ENCODE measurements around the gene FAF1. TPM values are rescaled to one million over a fixed set of nuclear protein-coding genes. Genes with fewer than 3 reads are reported as not detected.

The FAF1 gene
- total RNA-seq, 1 experiment from 2014 or later = 78.7 TPM

DNA sequence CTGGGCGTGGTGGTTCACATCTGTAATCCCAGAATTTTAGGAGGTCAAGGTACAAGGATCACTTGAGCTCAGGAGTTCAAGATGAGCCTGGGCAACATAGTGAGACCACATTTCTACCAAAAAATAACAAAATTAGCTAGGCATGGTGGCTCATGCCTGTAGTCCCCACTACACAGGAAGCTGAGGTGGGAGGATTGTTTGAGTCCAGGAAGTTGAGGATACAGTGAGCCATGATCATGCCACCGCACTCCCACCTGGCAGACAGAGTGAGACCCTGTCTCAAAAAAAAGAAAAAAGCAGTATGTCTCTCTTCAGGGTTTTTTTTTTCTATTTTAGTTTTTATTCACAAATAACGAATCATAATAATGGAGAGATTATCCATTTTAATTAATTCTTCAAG is 303.1 kb downstream of the FAF1 start:
- no TSS peak for BruUV-seq (replicated peaks)
- no peak for DNase-seq
- Mint-ChIP-seq H3K9me3 (ENCODE audit: unreplicated experiment) (no peaks in the 10 kb centered on the region), H3K36me3 (ENCODE audit: insufficient read depth, unreplicated experiment) (peaks cover 6% of the 10 kb centered on the region), H3K4me1 (ENCODE audit: low read depth, unreplicated experiment) (peaks cover 8% of the 10 kb centered on the region), H3K27me3 (ENCODE audit: insufficient read depth, unreplicated experiment) (no peaks in the 10 kb centered on the region), H3K27ac (ENCODE audit: unreplicated experiment) (no peak overlapping the region), H3K4me3 (ENCODE audit: unreplicated experiment) (no peak overlapping the region)
- ChIA-PET CTCF (no interaction called here), POLR2A (no interaction called here)
- H3K27me3 ChIP-seq (replicated peaks; ENCODE audit: control insufficient read depth, insufficient read depth, low read length) = no peaks in the 10 kb centered on the region
- no peaks in the 10 kb centered on the region for H3K36me3 ChIP-seq (ENCODE audit: control insufficient read depth, insufficient read depth, low read length)
- intact Hi-C loops (cut with micrococcal nuclease; ENCODE audit: unreplicated experiment) = no loop called here
- TF ChIP-seq, protein P1, sequence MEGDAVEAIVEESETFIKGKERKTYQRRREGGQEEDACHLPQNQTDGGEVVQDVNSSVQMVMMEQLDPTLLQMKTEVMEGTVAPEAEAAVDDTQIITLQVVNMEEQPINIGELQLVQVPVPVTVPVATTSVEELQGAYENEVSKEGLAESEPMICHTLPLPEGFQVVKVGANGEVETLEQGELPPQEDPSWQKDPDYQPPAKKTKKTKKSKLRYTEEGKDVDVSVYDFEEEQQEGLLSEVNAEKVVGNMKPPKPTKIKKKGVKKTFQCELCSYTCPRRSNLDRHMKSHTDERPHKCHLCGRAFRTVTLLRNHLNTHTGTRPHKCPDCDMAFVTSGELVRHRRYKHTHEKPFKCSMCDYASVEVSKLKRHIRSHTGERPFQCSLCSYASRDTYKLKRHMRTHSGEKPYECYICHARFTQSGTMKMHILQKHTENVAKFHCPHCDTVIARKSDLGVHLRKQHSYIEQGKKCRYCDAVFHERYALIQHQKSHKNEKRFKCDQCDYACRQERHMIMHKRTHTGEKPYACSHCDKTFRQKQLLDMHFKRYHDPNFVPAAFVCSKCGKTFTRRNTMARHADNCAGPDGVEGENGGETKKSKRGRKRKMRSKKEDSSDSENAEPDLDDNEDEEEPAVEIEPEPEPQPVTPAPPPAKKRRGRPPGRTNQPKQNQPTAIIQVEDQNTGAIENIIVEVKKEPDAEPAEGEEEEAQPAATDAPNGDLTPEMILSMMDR (IDR thresholded peaks at IDR 0.05; ENCODE audit: insufficient read depth in 1 of 2, low read depth in 1 of 2, low read length in 1 of 2, severe bottlenecking in 1 of 2, unreplicated experiment in 1 of 2) = no peak
- no peak overlapping the region for H3K4me3 ChIP-seq (ENCODE audit: low read depth, low read length)
- no peaks in the 10 kb centered on the region for H3K9me3 ChIP-seq
- H3K4me1 ChIP-seq = 0 out of 2 replicates have a peak, but pooled peaks cover 8% of the 10 kb centered on the region

GRCh38 chr1:50651476-50652263 is 308.4 kb downstream of the FAF1 start:
- POLR2A ChIA-PET = no interaction called here
- BruUV-seq (replicated peaks) = no TSS peak

DNA sequence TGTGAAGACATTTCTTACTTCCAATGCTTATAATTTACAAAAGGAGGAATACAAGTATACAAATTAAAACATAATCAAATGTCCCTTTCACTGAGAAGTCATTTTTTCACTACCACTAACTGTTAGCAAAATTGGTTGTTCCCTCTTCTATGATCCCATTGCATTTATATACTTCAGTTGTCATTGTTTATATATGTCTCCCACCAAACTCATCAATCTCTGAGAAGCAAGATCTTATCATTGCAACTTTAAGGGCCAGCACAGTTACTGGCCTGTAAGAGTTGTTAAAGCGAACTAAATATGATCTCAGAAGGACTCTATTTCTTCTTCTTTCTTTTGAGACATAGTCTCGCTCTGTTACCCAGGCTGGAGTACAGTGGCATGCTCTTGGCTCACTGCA is 313.5 kb downstream of the FAF1 start:
- peaks cover 8% of the 10 kb centered on the region for H3K4me1 Mint-ChIP-seq (ENCODE audit: low read depth, unreplicated experiment)
- no peak overlapping the region for H3K27ac Mint-ChIP-seq (ENCODE audit: unreplicated experiment)
- Histone ChIP-seq H3K27me3 (replicated peaks; ENCODE audit: control insufficient read depth, insufficient read depth, low read length) (no peaks in the 10 kb centered on the region), H3K36me3 (ENCODE audit: control insufficient read depth, insufficient read depth, low read length) (no peaks in the 10 kb centered on the region), H3K9me3 (no peaks in the 10 kb centered on the region), H3K4me1 (no peaks in the 10 kb centered on the region), H3K4me3 (ENCODE audit: low read depth, low read length) (no peak overlapping the region)
- no peak overlapping the region for H3K4me3 Mint-ChIP-seq (ENCODE audit: unreplicated experiment)
- TF ChIP-seq, protein P1 (IDR thresholded peaks at IDR 0.05; ENCODE audit: insufficient read depth in 1 of 2, low read depth in 1 of 2, low read length in 1 of 2, severe bottlenecking in 1 of 2, unreplicated experiment in 1 of 2) = no peak
- no peaks in the 10 kb centered on the region for H3K27me3 Mint-ChIP-seq (ENCODE audit: insufficient read depth, unreplicated experiment)
- no peak for DNase-seq
- no TSS peak for BruUV-seq (replicated peaks)
- ChIA-PET CTCF (no interaction called here), POLR2A (no interaction called here)
- no peaks in the 10 kb centered on the region for H3K9me3 Mint-ChIP-seq (ENCODE audit: unreplicated experiment)
- peaks cover 10% of the 10 kb centered on the region for H3K36me3 Mint-ChIP-seq (ENCODE audit: insufficient read depth, unreplicated experiment)
- intact Hi-C loops (cut with micrococcal nuclease; ENCODE audit: unreplicated experiment) = no loop called here

More at GRCh38 chr1:50651476-50652263, 308.4 kb downstream of the FAF1 start:
- Mint-ChIP-seq H3K4me3 (ENCODE audit: unreplicated experiment) (no peak overlapping the region), H3K27ac (ENCODE audit: unreplicated experiment) (no peak overlapping the region), H3K36me3 (ENCODE audit: insufficient read depth, unreplicated experiment) (peaks cover 2% of the 10 kb centered on the region), H3K27me3 (ENCODE audit: insufficient read depth, unreplicated experiment) (no peaks in the 10 kb centered on the region), H3K4me1 (ENCODE audit: low read depth, unreplicated experiment) (no peaks in the 10 kb centered on the region), H3K9me3 (ENCODE audit: unreplicated experiment) (no peaks in the 10 kb centered on the region)
- DNase-seq = no peak
- no peaks in the 10 kb centered on the region for H3K27me3 ChIP-seq (replicated peaks; ENCODE audit: control insufficient read depth, insufficient read depth, low read length)
- no peaks in the 10 kb centered on the region for H3K36me3 ChIP-seq (ENCODE audit: control insufficient read depth, insufficient read depth, low read length)
- no peak overlapping the region for H3K4me3 ChIP-seq (ENCODE audit: low read depth, low read length)
- CTCF ChIA-PET = no interaction called here
- no peaks in the 10 kb centered on the region for H3K4me1 ChIP-seq
- intact Hi-C loops (cut with micrococcal nuclease; ENCODE audit: unreplicated experiment) = no loop called here
- H3K9me3 ChIP-seq = no peaks in the 10 kb centered on the region
- TF ChIP-seq, protein P1 (IDR thresholded peaks at IDR 0.05; ENCODE audit: insufficient read depth in 1 of 2, low read depth in 1 of 2, low read length in 1 of 2, severe bottlenecking in 1 of 2, unreplicated experiment in 1 of 2) = no peak
